Gastrocnemius medialis (tissue), 4 donors: Measurements from ENCODE around the gene ADTRP.

Experiments
- CTCF ChIP-seq, 5 experiments: fragments of 450-650 bp in 3 of 5; fragments of 200-600 bp in 2 of 5; sonication (generic) in 2 of 5; IDR thresholded peaks in 4 of 5; conservative IDR thresholded peaks in 1 of 5; 1 replicate in 4 of 5; 2 replicates in 1 of 5; pipeline ENCODE4 v1.5.1; 2016 to 2019; ENCODE audit warnings: antibody characterized with exemption in 5 of 5, mild to moderate bottlenecking in 3 of 5, moderate library complexity in 3 of 5
- POLR2A ChIP-seq, 2 donors: fragments of 450-650 bp; IDR thresholded peaks; one replicate each; pipeline ENCODE4 v1.6.1; 2017; ENCODE audit warnings: antibody characterized with exemption in 2 of 2, mild to moderate bottlenecking in 2 of 2, moderate library complexity in 2 of 2

GRCh38 chr6:11730641-11731040, 48.0 kb downstream of the ADTRP start:
- no peak for TF ChIP-seq CTCF (IDR thresholded peaks at IDR 0.05 in 4 of 5, conservative IDR thresholded peaks at IDR 0.05 in 1 of 5)
- no peak for TF ChIP-seq POLR2A (IDR thresholded peaks at IDR 0.05)
